ENCODE data around the gene EDNRA. TPM values are rescaled to one million over a fixed set of nuclear protein-coding genes. Genes with fewer than 3 reads are reported as not detected.

The EDNRA gene
- total and polyA plus RNA-seq, 9 of the 15 experiments (the other 6 are each of a cell fraction or from before 2014, with no cell fraction given) = not detected

- TF ChIP-seq ARID3B (CRISPR knock-in tag; IDR thresholded peaks at IDR 0.05; ENCODE audit: borderline replicate concordance) (no peak), NCOA6 (IDR thresholded peaks at IDR 0.05) (no peak), TCF7 (IDR thresholded peaks at IDR 0.05; ENCODE audit: borderline replicate concordance) (no peak), EP300 (IDR thresholded peaks at IDR 0.05; ENCODE audit: low read length) (no peak), CBX8 (IDR thresholded peaks at IDR 0.05; ENCODE audit: borderline replicate concordance, extremely low read depth, low read depth, low read length, poor library complexity, severe bottlenecking) (no peak), BRCA1 (IDR thresholded peaks at IDR 0.05) (no peak), BRCA1 (CRISPR knock-in tag; IDR thresholded peaks at IDR 0.05) (no peak), ZNF696 (CRISPR knock-in tag; conservative IDR thresholded peaks at IDR 0.05) (no peak), RHOXF2B (CRISPR knock-in tag; conservative IDR thresholded peaks at IDR 0.05) (no peak)
Observed at GRCh38 chr4:147465461-147465860, 15.4 kb upstream of the EDNRA start (continued).

- ChIA-PET CTCF (ENCODE audit: low intra/inter-chr PET ratio) (no interaction called here), POLR2A (no interaction called here)
- no TSS peak for BruUV-seq (replicated peaks)
- H2AFZ ChIP-seq (ENCODE audit: low read depth, low read length) = no peak overlapping the region
- H3K36me3 ChIP-seq (ENCODE audit: control insufficient read depth, insufficient read depth, low read length) = no peaks in the 10 kb centered on the region
- no peak overlapping the region for H3K4me3 ChIP-seq
- in situ Hi-C loops (cut with MboI) = no loop called here
- H4K20me1 ChIP-seq (replicated peaks; ENCODE audit: control insufficient read depth, insufficient read depth, low read length) = no peaks in the 10 kb centered on the region
- H3K27me3 ChIP-seq (ENCODE audit: control insufficient read depth in 2 of 2, insufficient read depth in 2 of 2, low read length in 2 of 2) = peaks cover 0 to 20% of the 10 kb centered on the region in 2 experiments; a peak in 2 of 5 replicates
- H3K4me1 ChIP-seq (replicated peaks in 1 of 2; ENCODE audit: control insufficient read depth in 2 of 2, insufficient read depth in 2 of 2, low read length in 2 of 2) = no peaks in the 10 kb centered on the region
- H3K79me2 ChIP-seq (ENCODE audit: control insufficient read depth, insufficient read depth, low read length) = no peaks in the 10 kb centered on the region
- H3K9ac ChIP-seq (ENCODE audit: insufficient read depth in 1 of 2, low read depth in 2 of 2, low read length in 2 of 2) = no peak overlapping the region
- no peak overlapping the region for H3K4me2 ChIP-seq (ENCODE audit: insufficient read depth, low read length)
- ATAC-seq (no peak), FAIRE-seq (no peak), DNase-seq (ENCODE audit: extremely low read depth in 1 of 4, low spot score in 3 of 4) (no peak)
- no peak overlapping the region for H3K27ac ChIP-seq (ENCODE audit: extremely low read depth, low read depth, low read length)
- H3K9me3 ChIP-seq (replicated peaks; ENCODE audit: control insufficient read depth, insufficient read depth, low read depth, low read length) = no peaks in the 10 kb centered on the region
- no peaks in the 10 kb centered on the region for H3K9me1 ChIP-seq (ENCODE audit: control insufficient read depth, insufficient read depth, low read length)
- intact Hi-C loops (cut with micrococcal nuclease) = no loop called here
- TF ChIP-seq TOE1 (IDR thresholded peaks at IDR 0.05; ENCODE audit: borderline replicate concordance) (no peak), TOE1 (CRISPR knock-in tag; IDR thresholded peaks at IDR 0.05; ENCODE audit: borderline replicate concordance, low read depth) (no peak), EP300 (IDR thresholded peaks at IDR 0.05; ENCODE audit: low read length) (no peak), ZNF316 (IDR thresholded peaks at IDR 0.05) (no peak), ZNF77 (CRISPR knock-in tag; IDR thresholded peaks at IDR 0.05) (no peak), NFE2L1 (tag; IDR thresholded peaks at IDR 0.05; ENCODE audit: borderline replicate concordance, low read depth) (no peak), CCNT2 (IDR thresholded peaks at IDR 0.05; ENCODE audit: borderline replicate concordance, extremely low read depth, insufficient read length, low read depth, low read length) (no peak), ESRRA (IDR thresholded peaks at IDR 0.05; ENCODE audit: borderline replicate concordance, low read depth) (no peak), PRDM10 (IDR thresholded peaks at IDR 0.05; ENCODE audit: partially characterized antibody) (no peak), JUNB (CRISPR knock-in tag; conservative IDR thresholded peaks at IDR 0.05) (no peak)
Observed at GRCh38 chr4:147477439-147477838, 3.5 kb upstream of the EDNRA start.
